ENCODE results near the gene OPCML. TPM values are rescaled to one million over a fixed set of nuclear protein-coding genes. Genes with fewer than 3 reads are reported as not detected.

Gene OPCML
- total RNA-seq, 2 donors from 2014 or later: 0.04 TPM; not detected in 1

DNA sequence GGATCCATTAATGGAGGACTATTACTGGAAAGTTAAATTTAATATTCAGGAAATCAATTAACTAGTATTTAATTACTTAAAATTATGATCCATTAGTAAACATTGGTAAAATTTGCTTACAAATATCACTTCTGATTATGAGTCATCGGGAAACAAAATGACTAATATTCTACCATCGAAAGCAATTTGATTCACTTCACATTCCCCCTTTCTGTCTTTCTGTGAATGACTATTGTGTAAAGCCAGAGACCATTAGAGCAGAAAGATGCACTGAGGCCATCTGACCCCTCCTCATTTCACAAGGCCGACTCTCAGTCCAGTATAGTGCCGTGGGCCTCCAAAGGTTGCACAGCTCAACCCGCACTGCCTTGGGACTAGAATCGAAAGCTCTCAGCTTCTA, 619.0 kb downstream of the OPCML start:
- no peak overlapping the region for H3K4me3 ChIP-seq
- H3K27ac ChIP-seq: no peak overlapping the region
- H3K36me3 ChIP-seq: no peaks in the 10 kb centered on the region
- H3K27me3 ChIP-seq: no peaks in the 10 kb centered on the region
- H3K9me3 ChIP-seq: no peaks in the 10 kb centered on the region
- no peak for DNase-seq (ENCODE audit: low spot score)
- no peak for TF ChIP-seq CTCF (IDR thresholded peaks at IDR 0.05)
- no peaks in the 10 kb centered on the region for H3K4me1 ChIP-seq

- Histone ChIP-seq H3K4me1 (no peaks in the 10 kb centered on the region), H3K27me3 (no peaks in the 10 kb centered on the region), H3K36me3 (no peaks in the 10 kb centered on the region), H3K4me3 (no peak overlapping the region), H3K27ac (no peak overlapping the region), H3K9me3 (no peaks in the 10 kb centered on the region)
- no peak for TF ChIP-seq CTCF (IDR thresholded peaks at IDR 0.05)
- DNase-seq (ENCODE audit: low spot score): no peak
Observed at GRCh38 chr11:132911186-132911585, 621.1 kb downstream of the OPCML start.

GRCh38 chr11:132910011-132910760, 622.1 kb downstream of the OPCML start:
- no peaks in the 10 kb centered on the region for H3K9me3 ChIP-seq
- H3K36me3 ChIP-seq: no peaks in the 10 kb centered on the region
- H3K27ac ChIP-seq: no peak overlapping the region
- H3K4me1 ChIP-seq: no peaks in the 10 kb centered on the region
- DNase-seq (ENCODE audit: low spot score): no peak
- no peak overlapping the region for H3K4me3 ChIP-seq
- TF ChIP-seq CTCF (IDR thresholded peaks at IDR 0.05): no peak
- H3K27me3 ChIP-seq: no peaks in the 10 kb centered on the region

DNA sequence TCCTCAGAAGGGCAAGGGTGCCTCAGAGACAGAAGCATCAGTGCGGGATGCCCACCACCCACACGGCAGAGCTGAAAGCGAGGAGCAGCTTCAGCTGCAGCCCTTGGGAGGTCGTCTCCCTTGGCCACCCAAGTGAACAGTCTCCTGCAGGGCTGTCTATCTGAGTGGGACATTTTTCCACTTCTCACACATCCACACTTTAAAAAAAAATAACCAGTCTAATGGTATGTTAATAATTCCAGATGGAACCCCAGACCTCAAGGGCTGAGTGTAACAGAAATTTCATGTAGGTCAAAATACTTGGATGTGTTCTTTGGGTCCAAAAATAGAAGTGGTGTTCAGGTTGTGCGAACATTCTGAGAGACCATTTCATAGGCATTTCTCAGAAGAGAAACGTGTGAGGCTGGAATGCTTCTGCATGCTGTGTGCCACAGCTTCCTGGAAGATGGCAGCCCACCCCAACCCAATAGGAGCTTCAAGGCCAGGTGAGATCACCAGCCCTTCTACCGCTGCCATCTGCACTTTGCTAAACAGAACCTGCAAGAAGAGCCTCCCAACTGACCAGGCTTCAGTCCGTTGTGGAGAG, 623.2 kb downstream of the OPCML start:
- Histone ChIP-seq H3K4me1 (no peaks in the 10 kb centered on the region), H3K27ac (no peak overlapping the region), H3K4me3 (no peak overlapping the region), H3K36me3 (no peaks in the 10 kb centered on the region), H3K9me3 (no peaks in the 10 kb centered on the region), H3K27me3 (no peaks in the 10 kb centered on the region)
- TF ChIP-seq CTCF (IDR thresholded peaks at IDR 0.05): no peak
- no peak for DNase-seq (ENCODE audit: low spot score)

DNA sequence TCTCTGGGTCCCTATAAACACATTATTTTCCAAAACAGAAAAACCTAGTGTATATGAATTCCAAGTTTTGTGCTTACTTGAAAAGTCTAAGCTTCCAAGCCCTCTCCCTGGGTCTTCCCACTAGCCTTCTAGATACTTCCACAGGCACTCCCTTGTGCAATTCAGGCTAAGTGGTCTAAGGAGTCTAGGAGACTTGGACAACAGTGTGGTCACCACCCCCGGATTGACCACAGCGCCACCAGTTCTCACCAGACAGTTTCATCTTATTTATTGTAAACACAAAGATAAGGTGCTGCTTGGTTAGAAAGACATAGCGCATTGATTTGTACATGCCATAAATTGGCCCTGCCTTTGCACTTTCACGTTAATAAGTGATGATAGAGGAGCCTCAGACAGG, 623.9 kb downstream of the OPCML start:
- H3K4me3 ChIP-seq: no peak overlapping the region
- no peak for DNase-seq (ENCODE audit: low spot score)
- H3K4me1 ChIP-seq: no peaks in the 10 kb centered on the region
- no peaks in the 10 kb centered on the region for H3K27me3 ChIP-seq
- no peaks in the 10 kb centered on the region for H3K9me3 ChIP-seq
- H3K36me3 ChIP-seq: no peaks in the 10 kb centered on the region
- TF ChIP-seq CTCF (IDR thresholded peaks at IDR 0.05): no peak
- no peak overlapping the region for H3K27ac ChIP-seq
